ENCODE results near the gene FOXK1.
"Not testable (repeated sequence)": the region's sequence is repeated elsewhere in the genome, so short reads cannot be mapped to it uniquely, and the experiment has no call there.

GRCh38 chr7:4794171-4794570 lies 112.1 kb downstream of the FOXK1 start:
- not testable (repeated sequence) for TF ChIP-seq ZNF274 (IDR thresholded peaks at IDR 0.05; ENCODE audit: low read length); ZNF274 (tag by site-specific recombination; IDR thresholded peaks at IDR 0.05; ENCODE audit: borderline replicate concordance); ZNF248 (tag by site-specific recombination; IDR thresholded peaks at IDR 0.05); ZNF660 (tag by site-specific recombination; IDR thresholded peaks at IDR 0.05)
